ENCODE data around the gene BPIFB6.

The BPIFB6 gene

GRCh38 chr20:33015700-33016580 lies 15.5 kb upstream of the BPIFB6 start:
- DNase-seq (ENCODE audit: low read depth in 2 of 2): no peak

GRCh38 chr20:33016581-33017109 lies 14.8 kb upstream of the BPIFB6 start:
- no peak for DNase-seq (ENCODE audit: low read depth in 2 of 2)

GRCh38 chr20:33017542-33017941 lies 13.9 kb upstream of the BPIFB6 start:
- no peak for DNase-seq (ENCODE audit: low read depth in 2 of 2)

- DNase-seq (ENCODE audit: low read depth in 2 of 2): no peak
Observed at GRCh38 chr20:33018169-33018931, 13.1 kb upstream of the BPIFB6 start.

GRCh38 chr20:33019465-33020277 lies 11.8 kb upstream of the BPIFB6 start:
- DNase-seq (ENCODE audit: low read depth in 2 of 2): no peak

- DNase-seq (ENCODE audit: low read depth in 2 of 2): no peak
Observed at GRCh38 chr20:33020278-33021161, 10.9 kb upstream of the BPIFB6 start.

- no peak for DNase-seq (ENCODE audit: low read depth in 2 of 2)
Observed at GRCh38 chr20:33021879-33022278, 9.6 kb upstream of the BPIFB6 start.

GRCh38 chr20:33022289-33022688 lies 9.2 kb upstream of the BPIFB6 start:
- DNase-seq (ENCODE audit: low read depth in 2 of 2): no peak

GRCh38 chr20:33022694-33023438 lies 8.6 kb upstream of the BPIFB6 start:
- DNase-seq (ENCODE audit: low read depth in 2 of 2): no peak

GRCh38 chr20:33023439-33024242 lies 7.8 kb upstream of the BPIFB6 start:
- no peak for DNase-seq (ENCODE audit: low read depth in 2 of 2)

GRCh38 chr20:33024243-33024560 lies 7.2 kb upstream of the BPIFB6 start:
- DNase-seq (ENCODE audit: low read depth in 2 of 2): no peak

GRCh38 chr20:33024609-33025317 lies 6.7 kb upstream of the BPIFB6 start:
- DNase-seq (ENCODE audit: low read depth in 2 of 2): no peak

GRCh38 chr20:33025318-33025876 lies 6.1 kb upstream of the BPIFB6 start:
- DNase-seq (ENCODE audit: low read depth in 2 of 2): no peak

GRCh38 chr20:33026072-33026778 lies 5.2 kb upstream of the BPIFB6 start:
- no peak for DNase-seq (ENCODE audit: low read depth in 2 of 2)

- no peak for DNase-seq (ENCODE audit: low read depth in 2 of 2)
Observed at GRCh38 chr20:33026779-33027759, 4.4 kb upstream of the BPIFB6 start.
